Fibroblast of upper back skin (primary cell): ENCODE results near the gene CNPY1.
A peak's percentile ranks its signal among the peaks of the same experiment; 100 is the strongest.
"Not testable (repeated sequence)": the region's sequence is repeated elsewhere in the genome, so short reads cannot be mapped to it uniquely, and the experiment has no call there.

Experiments
- DNase-seq: peaks from one replicate; pipeline ENCODE4 v3.0.0-alpha.2; 2013

The CNPY1 gene

DNA sequence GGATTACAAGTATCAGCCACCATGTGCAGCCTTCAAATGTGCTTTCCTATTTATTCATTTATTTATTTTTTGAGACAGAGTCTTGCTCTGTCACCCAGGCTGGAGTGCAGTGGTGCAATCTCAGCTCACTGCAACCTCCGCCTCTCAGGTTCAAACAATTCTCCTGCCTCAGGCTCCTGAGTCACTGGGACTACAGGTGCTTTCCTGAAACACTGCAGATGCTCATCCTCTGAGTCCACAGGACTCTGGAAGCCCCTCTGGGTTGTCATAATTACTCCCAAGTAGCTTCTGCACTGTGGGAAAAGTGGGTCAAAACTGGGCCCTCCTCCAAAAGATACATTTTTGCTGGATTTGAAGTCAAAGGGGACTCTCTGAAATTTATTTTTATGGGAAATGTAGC lies at the start of gene CNPY1:
CNPY1 (minus strand) TSS at position 111 of the 400 bp plus-strand sequence. CDS start 630 bp downstream, outside the sequence.
- DNase-seq, result not testable (repeated sequence)

GRCh38 chr7:155594961-155595366 lies 48.6 kb upstream of the CNPY1 start:
- DNase-seq, result no peak

GRCh38 chr7:155594163-155594732 lies 47.9 kb upstream of the CNPY1 start:
- no peak for DNase-seq

GRCh38 chr7:155593461-155594162 lies 47.3 kb upstream of the CNPY1 start:
- no peak for DNase-seq

- DNase-seq, result no peak
Measured at GRCh38 chr7:155591055-155591775, 44.9 kb upstream of the CNPY1 start.

- DNase-seq, result no peak
Measured at GRCh38 chr7:155590215-155591018, 44.1 kb upstream of the CNPY1 start.

- no peak for DNase-seq
Measured at GRCh38 chr7:155589001-155589980, 42.9 kb upstream of the CNPY1 start.

DNA sequence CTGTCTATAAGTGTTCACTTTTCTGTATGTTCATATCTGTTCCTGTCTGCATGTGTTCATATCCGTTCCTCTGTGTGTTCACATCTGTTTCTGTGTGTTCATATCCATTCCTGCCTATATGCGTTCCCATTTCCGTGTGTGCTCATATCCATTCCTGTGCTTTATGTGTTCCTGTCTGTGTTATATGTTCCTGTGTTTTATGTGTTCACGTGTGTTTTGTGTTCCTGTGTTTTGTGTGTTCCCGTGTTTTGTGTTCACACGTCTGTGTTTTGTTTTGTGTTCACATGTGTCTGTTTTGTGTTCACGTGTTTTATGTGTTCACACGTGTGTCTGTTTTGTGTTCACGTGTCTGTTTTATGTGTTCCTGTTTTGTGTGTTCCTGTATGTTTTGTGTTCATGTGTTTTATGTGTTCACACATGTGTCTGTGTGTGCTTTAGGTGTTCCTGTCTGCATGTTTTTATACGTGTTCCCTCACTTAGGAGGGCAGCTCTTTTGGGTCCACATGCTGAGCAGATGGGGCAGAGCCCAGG lies 42.2 kb upstream of the CNPY1 start:
- DNase-seq, result no peak

DNA sequence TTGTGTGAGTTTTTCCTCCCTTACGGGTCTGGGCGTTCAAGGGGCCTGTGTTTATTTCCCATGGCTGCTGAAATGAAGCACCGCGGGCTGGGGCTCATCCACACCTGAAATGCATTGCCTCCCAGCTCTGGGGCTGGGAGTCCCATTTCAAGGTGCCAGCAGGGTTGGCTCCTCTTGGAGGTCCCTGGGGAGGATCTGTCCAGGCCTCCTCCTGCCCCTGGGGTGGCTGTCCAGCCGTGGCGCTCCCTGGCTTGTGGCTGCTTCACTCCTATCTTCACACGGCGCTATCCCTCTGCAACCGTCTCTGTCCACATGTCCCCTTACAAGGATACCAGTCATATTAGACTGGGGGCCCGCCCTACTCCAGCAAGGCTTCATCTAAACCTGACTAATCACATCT lies 41.1 kb upstream of the CNPY1 start:
- no peak for DNase-seq

GRCh38 chr7:155586843-155587440 lies 40.6 kb upstream of the CNPY1 start:
- DNase-seq, result no peak

DNA sequence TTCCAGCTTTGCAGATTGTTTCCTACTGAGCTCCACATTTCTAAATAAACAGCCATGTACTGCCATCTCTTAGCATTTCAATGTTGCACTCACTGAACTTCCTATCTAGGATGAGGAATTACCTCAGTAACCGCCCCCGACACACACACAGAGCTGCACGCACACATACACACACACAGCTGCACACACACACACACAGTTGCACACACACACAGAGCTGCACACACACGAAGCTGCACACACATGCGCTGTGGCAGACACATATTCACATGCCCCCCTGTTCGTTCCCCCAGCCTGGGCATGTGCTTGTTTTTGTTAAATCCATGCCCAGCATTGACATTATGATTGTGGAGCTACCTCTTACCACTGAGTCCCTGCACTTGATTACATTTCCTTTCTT lies 39.6 kb upstream of the CNPY1 start:
- DNase-seq, result no peak

DNA sequence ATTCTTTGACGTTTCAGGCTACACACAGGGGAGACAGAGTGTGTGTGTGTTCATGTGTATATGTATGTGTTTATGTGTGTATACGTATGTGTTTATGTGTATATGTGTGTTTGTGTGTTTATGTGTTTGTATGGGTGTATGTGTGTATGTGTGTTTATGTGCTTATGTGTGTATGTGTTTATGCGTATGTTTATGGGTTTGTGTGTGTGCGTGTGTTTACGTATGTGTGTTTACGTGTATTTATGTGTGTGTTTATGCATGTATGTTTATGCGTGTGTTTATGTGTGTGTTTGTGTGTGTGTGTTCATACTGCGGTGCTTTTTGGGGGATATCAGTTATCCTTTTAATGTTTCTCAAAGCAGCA lies 39.2 kb upstream of the CNPY1 start:
- DNase-seq, result no peak

DNA sequence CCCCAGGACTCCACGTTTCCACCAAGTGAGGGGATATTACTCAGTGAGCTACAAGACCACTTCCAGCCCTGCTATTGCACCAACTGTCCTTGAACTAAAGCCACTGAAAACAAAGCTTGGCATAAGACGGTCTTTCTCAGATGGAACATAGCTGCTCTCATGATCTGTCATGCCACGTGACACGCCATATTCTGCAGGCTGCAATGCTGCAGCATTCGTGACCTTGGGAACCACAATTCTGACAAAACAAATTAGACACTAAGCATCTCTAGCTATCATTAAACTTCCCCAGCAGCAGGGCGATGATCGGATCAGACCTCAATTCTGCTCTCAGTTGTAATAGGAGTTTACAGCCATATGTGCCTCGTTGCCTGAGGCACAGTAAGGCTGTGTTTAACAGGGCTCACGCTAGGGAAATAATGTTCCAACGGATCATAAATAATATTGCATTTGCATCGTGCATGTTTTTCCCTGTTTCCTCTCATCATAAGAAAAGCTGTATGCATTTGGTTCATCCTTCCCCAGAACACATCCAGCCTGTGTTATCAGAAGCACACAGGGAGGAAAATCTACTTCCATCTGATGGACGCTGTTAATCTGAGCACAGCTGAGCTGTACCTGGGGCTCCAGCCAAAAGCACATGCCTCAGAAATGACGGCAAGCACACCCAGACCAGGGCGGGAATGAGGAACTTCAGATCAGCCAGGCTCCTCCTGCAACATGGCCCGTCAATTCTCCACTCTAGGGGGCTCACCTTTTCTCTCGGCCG lies 38.6 kb upstream of the CNPY1 start:
- peak; percentile 53 for DNase-seq

- no peak for DNase-seq
Measured at GRCh38 chr7:155584261-155584660, 37.9 kb upstream of the CNPY1 start.

GRCh38 chr7:155583636-155584035 lies 37.3 kb upstream of the CNPY1 start:
- no peak for DNase-seq

- no peak for DNase-seq
Measured at GRCh38 chr7:155581954-155582353, 35.6 kb upstream of the CNPY1 start.

DNA sequence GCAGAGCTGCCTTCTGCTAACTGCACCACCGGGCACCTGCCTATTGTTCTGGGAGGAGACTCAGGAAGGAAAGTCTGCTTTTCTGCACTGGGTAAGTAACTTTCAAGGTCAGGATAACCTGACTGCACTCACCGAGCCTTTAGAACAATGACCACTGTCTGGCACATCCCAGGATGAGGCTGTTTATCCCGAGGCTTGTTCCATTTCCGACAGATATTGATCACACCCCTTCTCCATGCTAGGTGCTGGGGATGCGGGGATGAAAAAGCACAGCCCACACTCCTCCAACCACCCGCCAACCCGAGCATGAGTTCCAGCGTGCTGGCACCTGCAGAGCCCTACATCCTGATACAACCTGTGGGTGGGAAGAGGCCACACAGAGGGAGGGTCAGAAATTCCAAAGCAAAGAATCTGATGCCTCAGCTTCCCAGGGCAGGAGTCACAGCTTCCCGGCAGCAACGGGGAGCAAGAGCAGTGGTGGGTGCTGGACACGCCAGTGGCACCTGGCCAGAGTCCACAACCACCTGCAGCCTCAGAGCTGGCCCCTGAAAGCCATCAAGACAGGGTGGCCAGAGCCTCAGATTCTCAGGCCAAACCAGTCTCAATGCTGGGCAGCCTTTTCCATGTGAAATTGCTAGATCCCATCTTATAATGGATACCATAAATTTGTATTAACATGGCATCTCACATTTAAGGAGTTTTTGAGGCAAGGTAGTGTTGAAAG lies 34.9 kb upstream of the CNPY1 start:
- no peak for DNase-seq

DNA sequence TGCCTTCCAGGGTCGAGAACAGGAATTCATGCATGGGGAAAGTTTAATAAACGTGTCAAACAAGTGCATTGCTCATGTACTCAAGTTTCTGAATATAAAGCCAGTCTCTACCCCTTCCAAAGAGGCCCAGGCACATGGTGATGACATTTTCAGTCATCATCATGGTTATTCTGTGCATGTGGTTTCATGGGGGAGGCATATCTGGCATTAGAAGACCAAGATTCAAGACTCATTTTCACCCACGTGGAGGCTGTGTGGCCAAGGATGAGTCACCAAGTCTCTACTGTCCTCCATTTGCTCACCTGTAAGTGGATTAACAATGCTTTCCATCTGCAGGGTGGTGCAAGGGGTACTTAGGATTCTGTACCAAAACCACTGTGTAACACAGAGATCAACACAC lies 34.0 kb upstream of the CNPY1 start:
- no peak for DNase-seq

- no peak for DNase-seq
Measured at GRCh38 chr7:155579565-155579964, 33.2 kb upstream of the CNPY1 start.

DNA sequence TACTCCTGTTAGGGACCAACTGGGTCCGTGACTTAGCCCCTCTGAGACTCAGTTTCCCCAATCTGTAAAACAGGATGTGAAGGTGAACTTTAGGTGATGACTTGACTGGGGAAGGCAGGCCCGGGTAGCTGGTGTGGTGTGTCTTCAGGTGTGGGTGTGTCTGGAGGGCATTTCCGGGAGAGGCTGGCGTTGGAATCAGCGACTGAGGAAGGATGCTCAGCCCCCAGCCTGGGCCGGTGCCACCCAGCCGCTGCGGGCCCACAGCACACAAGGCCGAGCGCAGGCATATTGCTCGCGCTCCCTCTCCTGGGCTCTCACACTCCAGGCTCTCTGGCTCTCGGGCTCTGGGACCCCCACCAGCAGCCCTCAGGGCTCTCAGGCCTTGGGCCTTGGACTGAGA lies 31.7 kb upstream of the CNPY1 start:
- no peak for DNase-seq
